NCI-H526 treated with DMSO at 0.1 percent for 48 hours (cell line): ENCODE results near the gene USP15.
"Not testable (repeated sequence)": the region's sequence is repeated elsewhere in the genome, so short reads cannot be mapped to it uniquely, and the experiment has no call there.

Experiments used
- DNase-seq: peaks from one replicate; lab custom pipeline; 2025; lab: John Stamatoyannopoulos, UW

USP15 gene

DNA sequence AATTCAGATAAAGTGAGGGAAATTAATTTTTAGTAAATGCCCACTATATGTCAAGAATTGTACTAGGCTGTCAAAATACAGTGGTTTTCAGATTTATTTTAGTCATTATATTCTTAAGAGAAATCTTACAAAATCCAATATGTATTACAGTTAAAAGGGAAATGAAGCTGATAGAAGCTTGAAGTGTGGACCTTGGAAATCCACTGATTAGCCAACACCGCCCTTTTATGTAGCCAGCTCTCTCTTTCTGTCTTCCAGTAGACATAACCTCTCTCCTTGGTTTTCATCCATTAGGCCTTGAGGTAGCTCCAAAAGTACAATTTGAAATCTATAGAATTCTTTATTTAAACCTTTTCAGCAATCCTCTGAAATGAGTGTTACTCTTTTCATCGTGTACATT is 63.2 kb downstream of the USP15 start:
- no peak for DNase-seq

DNA sequence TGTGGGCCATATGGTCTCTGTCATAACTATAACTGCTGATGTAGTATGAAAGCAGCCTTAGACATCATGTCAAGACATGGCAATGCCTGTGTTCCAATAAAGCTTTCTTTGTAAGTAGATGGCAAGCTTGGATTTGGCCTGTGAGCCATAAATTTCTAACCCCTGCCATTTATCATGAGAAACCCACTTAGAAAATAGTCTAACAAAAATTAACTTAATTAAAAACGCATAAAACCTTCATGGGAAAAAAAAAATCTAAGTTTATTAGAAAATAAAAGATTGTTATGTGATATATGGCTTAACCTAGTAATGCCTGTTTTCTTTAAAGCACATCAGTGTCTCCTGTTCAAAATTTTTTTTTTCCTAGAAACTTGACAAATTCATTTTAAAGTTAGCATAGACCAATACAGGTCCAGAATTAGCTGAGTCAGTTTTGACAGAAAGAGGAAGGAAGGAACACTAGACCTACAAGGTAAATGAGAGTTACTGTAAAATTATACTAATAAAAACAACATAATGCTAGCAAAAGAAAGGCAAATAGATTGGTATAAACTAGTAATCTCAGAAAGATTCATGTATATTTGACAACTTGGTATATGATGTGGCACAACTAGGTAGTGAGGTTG is 68.2 kb downstream of the USP15 start:
- no peak for DNase-seq

DNA sequence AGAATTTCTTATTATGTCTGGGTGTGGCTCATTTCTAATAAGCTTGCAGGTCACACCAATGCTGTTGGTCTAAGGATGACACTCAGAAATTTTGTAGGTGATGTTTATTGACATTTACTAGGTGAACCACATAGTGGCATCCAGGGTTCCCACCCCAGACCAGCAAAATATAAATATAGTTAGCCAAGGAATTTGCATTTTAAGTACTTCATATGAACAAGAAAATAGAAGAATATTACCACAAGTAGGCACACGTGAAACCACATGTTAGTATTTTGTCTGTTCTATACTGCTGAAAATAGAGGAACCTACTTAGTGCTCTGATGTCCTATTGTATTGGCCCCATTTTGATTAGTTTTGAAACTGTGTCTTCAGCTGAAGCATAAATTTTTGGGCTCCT is 71.1 kb downstream of the USP15 start:
- DNase-seq = no peak

DNA sequence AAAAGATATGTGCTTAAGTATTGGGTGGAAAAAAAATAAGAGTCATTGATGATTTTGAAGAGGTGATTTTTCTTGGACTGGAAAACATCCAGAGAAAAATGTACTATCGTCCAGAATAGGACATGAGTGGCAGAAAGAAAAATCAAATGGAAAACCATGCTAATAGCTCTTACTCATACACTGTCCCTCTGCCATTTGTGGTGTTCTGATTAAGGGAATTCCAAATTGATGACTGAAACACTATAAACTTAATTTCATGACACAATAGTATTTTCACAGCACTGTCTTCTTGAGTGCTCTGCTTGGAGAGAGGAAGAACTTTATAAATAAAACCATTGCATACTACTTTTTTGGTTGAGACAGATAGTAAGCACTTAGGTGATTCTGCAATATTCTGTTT is 72.4 kb downstream of the USP15 start:
- no peak for DNase-seq

DNA sequence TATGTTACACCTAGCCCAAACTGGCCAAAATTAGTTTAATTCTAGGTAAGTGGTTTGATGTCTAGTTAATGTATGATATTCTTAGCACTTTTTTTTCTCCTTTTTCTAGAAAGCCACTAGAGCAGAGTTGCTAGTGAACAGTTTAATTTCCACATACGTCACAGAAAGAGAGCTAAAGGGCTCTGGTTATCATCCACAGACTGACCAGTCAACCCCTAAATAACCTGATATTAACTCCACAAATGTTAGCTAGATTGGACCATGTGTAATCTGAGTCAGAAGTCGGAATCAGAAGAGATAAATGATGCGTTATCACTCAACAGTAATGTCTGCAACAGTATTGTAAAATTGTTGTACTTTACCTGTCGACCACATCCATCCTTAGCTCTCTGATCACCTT is 74.9 kb downstream of the USP15 start:
- DNase-seq = no peak

DNA sequence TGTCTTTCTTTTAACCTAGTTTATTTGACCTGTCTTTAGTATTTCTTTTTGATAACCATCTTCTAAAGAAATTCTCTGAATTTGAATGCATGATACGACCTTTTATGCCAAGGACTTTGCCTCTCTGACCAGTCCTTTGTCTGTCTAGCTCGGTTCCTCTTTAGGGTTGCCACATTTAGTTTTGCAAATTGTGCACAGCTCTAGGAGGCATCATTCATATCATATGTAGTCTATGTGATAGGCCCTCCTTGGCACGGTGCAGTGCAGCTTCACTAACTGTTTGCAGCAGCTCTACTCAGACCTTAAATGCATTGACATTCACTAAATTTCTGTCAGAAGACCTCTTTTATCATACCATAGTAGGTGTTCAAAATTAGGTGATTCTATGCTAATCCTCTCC is 75.6 kb downstream of the USP15 start:
- no peak for DNase-seq

DNA sequence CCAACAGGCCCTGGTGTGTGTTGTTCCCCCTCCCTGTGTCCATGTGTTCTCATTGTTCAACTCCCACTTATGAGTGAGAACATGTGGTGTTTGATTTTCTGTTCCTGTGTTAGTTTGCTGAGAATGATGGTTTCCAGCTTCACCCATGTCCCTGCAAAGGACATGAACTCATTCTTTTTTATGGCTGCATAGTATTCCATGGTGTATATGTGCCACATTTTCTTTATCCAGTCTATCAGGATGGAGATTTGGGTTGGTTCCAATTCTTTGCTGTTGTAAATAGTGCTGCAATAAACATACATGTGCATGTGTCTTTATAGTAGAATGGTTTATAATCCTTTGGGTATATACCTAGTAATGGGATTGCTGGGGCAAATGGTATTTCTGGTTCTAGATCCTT is 77.4 kb downstream of the USP15 start:
- DNase-seq = not testable (repeated sequence)

DNA sequence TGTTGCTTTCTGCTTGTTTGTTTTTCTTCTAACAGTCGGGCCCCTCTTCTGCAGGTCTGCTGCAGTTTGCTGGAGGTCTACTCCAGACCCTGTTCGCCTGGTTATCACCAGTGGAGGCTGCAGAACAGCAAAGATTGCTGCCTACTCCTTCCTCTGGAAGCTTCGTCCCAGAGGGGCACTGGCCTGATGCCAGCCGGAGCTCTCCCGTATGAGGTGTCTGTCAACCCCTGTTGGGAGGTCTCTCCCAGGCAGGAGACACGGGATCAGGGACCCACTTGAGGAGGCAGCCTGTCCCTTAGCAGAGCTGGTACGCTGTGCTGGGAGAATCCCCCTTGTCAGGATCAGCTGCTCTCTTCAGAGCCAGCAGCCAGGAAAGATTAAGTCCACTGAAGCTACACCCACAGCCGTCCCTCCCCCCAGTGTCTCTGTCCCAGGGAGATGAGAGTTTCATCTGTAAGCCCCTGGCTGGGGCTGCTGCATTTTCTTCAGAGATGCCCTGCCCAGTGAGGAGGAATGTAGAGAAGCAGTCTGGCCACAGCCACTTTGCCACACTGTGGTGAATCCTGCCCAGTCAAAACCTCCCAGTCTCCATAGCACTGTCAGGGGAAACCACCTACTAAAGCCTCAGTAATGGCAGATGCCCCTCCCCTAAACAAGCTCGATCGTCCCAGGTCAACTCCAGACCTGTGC is 82.6 kb downstream of the USP15 start:
- DNase-seq = not testable (repeated sequence)

DNA sequence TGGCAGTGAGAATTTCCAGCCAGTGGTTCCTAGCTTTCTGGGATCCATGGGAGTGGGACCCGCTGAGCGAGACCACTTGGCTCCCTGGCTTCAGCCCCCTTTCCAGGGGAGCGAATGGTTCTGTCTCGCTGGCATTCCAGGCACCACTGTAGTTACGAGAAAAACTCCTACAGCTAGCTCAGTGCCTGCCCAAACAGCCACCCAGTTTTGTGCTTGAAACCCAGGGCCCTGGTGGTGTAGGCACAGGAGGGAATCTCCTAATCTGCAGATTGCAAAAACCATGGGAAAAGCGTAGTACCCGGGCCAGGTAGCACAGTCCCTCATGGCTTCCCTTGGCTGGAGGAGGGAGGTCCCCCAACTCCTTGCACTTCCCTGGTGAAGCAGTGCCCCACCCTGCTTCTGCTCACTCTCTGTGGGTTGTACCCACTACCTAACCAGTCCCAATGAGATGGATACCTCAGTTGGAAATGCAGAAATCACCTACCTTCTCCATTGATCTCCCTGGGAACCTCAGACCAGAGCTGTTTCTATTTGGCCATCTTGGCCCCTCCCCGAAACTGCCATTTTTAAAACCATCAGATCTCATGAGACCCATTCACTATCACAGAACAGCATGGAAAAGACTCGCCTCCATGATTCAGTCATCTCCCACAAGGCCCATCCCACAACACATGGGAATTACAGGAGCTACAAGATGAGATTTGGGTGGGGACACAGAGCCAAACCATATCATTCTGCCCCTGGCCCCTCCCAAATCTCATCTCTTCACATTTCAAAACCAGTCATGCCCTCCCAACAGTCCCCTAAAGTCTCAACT is 83.3 kb downstream of the USP15 start:
- not testable (repeated sequence) for DNase-seq

DNA sequence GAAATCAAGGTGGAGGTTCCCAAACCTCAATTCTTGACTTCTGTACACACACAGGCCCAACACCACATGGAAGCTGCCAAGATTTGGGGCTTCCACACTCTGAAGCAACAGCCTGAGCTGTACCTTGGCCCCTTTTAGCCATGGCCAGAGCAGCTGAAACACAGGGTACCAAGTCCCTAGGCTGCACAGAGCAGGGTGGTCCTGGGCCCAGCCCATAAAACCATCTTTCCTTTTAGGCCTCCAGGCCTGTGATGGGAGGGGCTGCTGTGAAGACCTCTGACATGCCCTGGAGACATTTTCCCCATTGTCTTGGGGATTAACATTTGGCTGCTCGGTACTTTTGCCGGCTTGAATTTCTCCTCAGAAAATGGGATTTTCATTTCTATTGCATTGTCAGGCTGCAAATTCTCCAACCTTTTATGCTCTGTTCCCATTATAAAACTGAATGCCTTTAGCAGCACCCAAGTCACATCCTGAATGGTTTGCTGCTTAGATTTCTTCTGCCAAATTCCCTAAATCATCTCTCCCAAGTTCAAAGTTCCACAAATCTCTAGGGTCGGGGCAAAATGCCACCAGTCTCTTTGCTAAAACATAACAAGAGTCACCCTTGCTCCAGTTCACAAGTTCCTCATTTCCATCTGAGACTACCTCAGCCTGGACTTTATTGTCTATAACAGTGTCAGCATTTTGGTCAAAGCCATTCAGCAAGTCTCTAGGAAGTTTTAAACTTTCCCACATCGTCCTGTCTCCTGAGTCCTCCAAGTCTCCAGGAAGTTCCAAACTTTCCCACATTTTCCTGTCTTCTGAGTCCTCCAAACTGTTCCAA is 84.7 kb downstream of the USP15 start:
- not testable (repeated sequence) for DNase-seq

DNA sequence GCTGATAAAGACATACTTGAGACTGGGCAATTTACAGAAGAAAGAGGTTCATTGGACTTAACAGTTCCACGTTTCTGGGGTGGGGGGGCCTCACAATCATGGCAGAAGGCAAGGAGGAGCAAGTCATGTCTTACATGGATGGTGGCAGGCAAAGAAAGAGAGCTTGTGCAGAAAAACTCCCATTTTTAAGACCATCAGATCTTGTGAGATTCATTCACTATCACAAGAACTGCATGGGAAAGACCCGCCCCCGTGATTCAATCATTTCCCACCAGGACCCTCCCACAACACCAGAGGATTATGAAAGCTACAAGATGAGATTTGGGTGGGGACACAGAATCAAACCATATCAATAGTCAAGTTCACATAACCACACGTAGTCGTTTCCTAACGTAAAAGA is 85.5 kb downstream of the USP15 start:
- DNase-seq = no peak

DNA sequence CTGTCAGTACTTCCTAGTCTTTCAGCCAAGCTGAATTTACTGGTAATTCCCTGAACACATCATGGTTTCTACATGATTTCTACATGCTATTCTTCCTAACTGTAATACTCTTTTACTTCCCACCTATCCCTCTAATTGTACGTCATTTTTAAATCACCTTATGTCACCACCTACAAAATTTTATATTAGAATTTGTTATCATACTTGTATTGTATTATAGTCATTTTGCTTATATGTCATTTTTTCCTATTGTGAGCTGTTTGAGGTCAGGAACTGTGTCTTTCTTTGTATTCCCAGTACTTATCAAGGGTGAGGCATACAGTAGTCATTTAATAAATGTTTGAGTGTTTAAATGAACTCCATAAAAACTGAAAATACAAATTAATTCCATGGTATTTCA is 86.6 kb downstream of the USP15 start:
- no peak for DNase-seq

DNA sequence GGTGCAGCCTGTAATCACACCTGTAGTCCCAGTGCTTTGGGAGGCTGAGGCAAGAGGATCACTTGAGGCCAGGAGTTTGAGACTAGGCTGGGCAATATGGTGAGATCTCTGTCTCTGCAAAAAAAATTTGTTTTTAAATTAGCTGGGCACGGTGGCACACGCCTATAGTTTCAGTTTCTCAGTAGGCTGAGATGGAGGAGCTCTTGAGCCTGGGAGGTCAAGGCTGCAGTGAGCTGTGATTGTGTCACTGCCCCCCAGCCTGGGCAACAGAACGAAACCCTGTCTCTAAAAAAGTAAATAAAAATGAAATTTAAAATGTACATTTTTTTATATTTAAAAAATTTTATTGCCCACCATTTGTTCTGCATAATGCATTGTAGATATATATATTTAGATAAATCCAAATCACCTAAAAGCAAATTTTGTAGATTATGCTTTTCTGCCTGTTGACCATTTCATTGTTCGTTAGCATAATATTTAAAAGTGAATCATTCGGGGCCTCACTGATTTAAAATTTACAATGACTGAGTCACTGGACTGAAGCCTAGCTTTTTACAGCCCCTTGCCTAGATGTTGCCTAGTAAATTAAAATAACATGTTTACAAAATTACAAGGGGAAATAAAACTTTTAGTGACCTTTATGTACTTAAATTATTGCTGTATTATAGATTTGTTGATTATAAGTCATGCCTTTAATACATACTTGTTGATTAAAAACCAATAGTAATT is 87.9 kb downstream of the USP15 start:
- DNase-seq = no peak

DNA sequence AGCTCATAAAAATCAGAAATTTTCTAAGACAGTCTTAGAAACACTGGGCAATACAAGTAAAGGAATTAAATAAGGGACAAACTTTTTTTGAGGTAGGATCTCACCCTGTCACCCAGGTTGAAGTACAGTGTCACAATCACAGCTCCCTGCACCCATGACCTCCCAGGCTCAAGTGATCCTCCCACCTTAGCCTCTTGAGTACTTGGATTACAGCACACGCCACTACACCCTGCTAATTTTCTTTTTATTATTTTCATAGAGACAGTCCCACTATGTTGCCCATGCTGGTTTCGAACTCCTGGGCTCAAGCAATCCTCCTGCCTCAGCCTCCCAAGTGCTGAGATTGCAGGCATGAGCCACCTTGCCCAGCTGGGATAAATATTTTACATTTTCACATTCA is 90.3 kb downstream of the USP15 start:
- DNase-seq = no peak

DNA sequence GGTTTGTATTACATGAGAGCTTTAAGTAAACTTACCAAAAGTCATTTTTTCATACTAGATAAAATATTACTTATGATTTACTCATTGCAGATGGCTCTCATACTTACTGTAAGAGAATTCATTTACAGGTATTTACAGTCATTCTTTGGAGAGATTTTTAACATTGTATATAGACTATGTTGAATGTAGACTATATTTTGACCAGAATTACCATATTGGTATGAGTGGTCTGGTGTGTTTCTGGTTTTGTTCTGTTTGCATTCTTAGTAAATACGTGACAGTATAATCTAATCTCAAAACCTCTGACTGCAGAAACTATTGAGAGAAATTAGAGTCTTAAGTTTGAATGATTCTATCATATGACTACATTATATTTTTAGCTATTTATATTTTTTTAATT is 91.1 kb downstream of the USP15 start:
- no peak for DNase-seq

DNA sequence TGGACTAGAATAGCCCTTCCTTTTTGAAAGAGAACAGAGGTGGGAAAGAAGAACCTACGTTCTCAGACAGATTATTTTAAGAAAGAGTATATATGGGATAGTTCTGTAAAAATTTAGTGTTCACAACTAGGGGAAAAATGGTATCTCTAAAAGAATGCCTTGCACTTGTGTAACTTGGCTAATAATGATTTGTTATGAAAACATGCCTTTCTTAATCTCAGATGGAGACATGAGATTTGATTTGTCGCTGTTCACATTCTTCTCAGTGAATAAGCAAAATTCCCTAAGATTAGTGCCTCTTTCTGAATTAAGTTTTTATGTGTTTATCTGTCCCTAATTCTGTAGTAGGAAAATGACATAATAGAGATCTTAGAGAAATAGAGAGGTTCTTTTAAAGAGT is 100.8 kb downstream of the USP15 start:
- no peak for DNase-seq

DNA sequence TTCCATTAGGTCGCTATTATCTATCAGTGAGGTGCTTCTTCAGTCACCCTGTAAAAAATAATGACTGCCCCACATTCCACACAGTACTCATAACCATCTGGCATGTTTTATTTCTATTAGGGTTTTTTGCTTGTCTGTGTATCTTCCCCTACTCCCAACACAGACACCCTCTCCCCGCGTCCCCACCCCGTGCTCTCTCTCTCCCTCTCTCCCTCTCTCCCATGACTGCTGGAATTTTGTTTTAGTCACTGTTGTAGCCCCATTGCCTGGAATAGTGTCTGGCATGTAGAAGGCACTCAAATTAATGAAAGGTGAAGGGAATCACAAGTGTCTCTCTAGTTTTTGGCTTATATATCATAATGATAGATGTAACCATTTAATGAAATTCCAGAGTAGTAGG is 103.3 kb downstream of the USP15 start:
- no peak for DNase-seq

DNA sequence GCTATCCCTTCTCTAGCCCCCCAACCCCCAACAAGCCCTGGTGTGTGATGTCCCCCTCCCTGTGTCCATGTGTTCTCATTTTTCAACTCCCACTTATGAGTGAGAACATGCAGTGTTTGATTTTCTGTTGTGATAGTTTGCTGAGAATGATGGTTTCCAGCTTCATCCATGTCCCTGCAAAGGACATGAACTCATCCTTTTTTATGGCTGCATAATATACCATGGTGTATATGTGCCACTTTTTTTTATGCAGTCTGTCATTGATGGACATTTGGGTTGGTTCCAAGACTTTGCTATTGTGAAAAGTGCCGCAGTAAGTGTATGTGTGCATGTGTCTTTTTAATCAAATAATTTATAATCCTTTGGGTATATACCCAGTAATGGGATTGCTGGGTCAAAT is 104.5 kb downstream of the USP15 start:
- not testable (repeated sequence) for DNase-seq

DNA sequence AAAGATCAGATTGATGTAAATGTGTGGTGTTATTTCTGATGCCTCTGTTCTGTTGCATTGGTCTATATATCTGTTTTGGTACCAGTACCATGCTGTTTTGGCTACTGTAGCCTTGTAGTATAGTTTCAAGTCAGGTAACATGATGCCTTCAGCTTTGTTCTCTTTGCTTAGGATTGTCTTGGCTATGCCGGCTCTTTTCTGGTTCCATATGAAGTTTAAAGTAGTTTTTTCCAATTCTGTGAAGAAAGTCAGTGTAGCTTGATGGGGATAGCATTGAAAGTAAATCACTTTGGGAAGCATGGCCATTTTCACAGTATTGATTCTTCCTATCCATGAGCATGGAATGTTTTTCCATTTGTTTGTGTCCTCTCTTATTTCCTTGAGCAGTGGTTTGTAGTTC is 105.6 kb downstream of the USP15 start:
- not testable (repeated sequence) for DNase-seq

DNA sequence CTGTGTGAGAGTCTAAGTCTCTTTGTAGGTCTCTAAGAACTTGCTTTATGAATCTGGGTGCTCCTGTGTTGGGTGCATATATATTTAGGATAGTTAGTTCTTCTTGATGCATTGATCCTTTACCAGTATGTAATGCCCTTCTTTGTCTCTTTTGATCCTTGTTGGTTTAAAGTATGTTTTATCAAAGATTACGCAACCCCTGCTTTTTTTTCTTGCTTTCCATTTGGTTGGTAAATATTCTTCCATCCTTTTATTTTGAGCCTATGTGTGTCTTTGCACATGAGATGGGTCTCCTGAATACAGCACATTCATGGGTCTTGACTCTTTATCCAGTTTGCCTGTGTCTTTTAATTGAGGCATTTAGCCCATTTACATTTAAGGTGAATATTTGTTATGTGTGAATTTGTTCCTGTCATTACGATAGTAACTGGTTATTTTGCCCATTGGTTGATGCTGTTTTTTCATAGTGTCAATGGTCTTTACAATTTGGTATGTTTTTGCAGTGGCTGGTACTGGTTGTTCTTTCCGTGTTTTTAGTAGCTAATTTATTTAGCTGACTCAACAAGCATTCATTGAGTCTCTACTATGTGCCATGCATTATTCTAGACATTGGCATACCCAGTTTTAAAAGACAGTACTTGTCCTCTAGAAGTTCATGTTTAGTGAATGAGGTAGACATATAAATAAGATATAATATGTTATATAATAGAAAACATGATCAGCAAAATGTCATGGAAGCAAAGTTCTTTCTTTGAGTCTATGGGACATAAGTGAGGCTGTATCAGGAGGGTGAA is 108.4 kb downstream of the USP15 start:
- not testable (repeated sequence) for DNase-seq

DNA sequence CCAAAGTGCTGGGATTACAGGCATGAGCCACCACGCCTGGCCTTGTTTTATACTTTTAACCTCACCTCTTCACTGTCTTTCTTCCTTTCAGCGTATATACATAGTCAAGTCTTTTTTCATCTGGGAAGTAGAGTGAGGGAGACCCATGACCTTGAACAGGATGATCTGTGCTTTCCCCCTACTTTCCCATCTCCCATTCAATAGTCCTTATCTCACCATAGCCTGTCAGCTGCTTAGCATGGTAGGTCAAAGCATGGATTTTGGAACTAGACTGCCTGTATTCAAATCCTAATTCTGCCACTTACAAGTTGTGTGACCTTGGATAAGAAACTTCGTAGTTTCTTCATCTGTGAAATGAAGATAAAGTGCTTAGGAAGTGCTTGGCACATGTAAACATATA is 110.0 kb downstream of the USP15 start:
- no peak for DNase-seq
